H1 (cell line): ENCODE results near the gene PLA2G15. TPM values are rescaled to one million over a fixed set of nuclear protein-coding genes. Genes with fewer than 3 reads are reported as not detected.

ENCODE experiments used
- EP300 ChIP-seq, 2 experiments: IDR thresholded peaks; 1 replicate in 1 of 2; 2 replicates in 1 of 2; pipeline ENCODE4 v1.6.1; 2011 to 2012; ENCODE audit warnings: low read depth in 2 of 2, low read length in 2 of 2, mild to moderate bottlenecking in 2 of 2, borderline replicate concordance in 1 of 2, inconsistent platforms in 1 of 2, moderate library complexity in 1 of 2
- GABPA ChIP-seq: IDR thresholded peaks from 2 replicates; pipeline ENCODE4 v1.6.1; 2011; ENCODE audit warnings: mild to moderate bottlenecking, low read length, moderate library complexity, borderline replicate concordance; ENCODE audit not compliant: insufficient read depth
- HDAC6 ChIP-seq: IDR thresholded peaks from one replicate; pipeline ENCODE4 v1.7.1; 2012; ENCODE audit warnings: low read depth, mild to moderate bottlenecking, inconsistent platforms, low read length, moderate library complexity
- KDM5A ChIP-seq: fragments of 200-600 bp; IDR thresholded peaks from 2 replicates; pipeline ENCODE4 v1.7.1; 2012; ENCODE audit warnings: mild to moderate bottlenecking, low read length, inconsistent platforms, mixed read lengths
- POLR2A ChIP-seq, 2 experiments: IDR thresholded peaks; 1 replicate in 1 of 2; 2 replicates in 1 of 2; pipeline ENCODE4 v1.6.1; 2011; ENCODE audit warnings: low read depth in 2 of 2, low read length in 2 of 2, mild to moderate bottlenecking in 2 of 2; ENCODE audit errors: control extremely low read depth in 1 of 2
- SIRT6 ChIP-seq: IDR thresholded peaks from one replicate; pipeline ENCODE4 v1.7.1; 2012; ENCODE audit warnings: low read length, inconsistent platforms
- TAF1 ChIP-seq: IDR thresholded peaks from 2 replicates; pipeline ENCODE4 v1.6.1; 2011; ENCODE audit warnings: mild to moderate bottlenecking, low read depth, low read length
- polyA plus RNA-seq, 7 experiments: library from polyadenylated mRNA; depleted of rRNA in 3 of 7; stranded (reverse) in 5 of 7; unstranded in 2 of 7; fragments of >200 nt in 5 of 7; fragments of 200-250 nt in 2 of 7; gene quantifications; 1 replicate in 5 of 7; 2 replicates in 1 of 7; 4 replicates in 1 of 7; pipeline versions ENCODE4 v1.2.1 to v1.2.3, GENCODE V29; 2011 to 2013; ENCODE audit warnings: missing spikeins in 2 of 7, mixed read lengths in 2 of 7
- total RNA-seq: library from RNA; stranded (reverse); fragmentation: NEBNext Ultra II Directional; extraction: Animal tissue kit (Norgen Biotek cat#: 25700); gene quantifications from 2 replicates; pipeline ENCODE4 v1.2.1, GENCODE V29; 2021
- TF ChIP-seq, protein P1 (sequence below): fragments of 300-600 bp; sonication (generic); IDR thresholded peaks from 2 replicates; pipeline ENCODE4 v1.7.1; 2012; ENCODE audit warnings: low read length, moderate library complexity, mild to moderate bottlenecking, inconsistent platforms; ENCODE audit not compliant: insufficient replicate concordance

Gene PLA2G15
- total and polyA plus RNA-seq, 2 of the 8 experiments (the other 6 are each of a cell fraction or from before 2014, with no cell fraction given), result 11.2 to 12.0 TPM

DNA sequence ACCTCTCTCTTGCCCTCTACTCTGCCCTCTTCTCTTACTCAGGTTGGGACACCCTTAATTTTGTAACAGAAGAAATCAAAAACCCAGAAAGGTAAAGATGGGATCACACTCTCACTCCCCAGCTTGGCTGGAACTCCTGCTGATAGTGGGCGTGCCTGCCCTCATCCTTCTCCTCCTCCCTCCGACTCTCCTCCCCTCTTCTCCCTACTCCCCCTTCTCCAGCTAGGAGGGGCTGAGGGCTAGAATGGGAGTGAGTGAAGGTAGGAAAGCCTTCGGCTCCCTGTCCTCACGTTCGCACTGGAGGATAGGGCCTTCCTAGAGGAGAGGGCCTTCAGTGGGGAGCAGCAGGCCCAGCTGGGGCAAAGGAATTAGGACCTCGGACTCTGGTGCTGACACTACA lies 45.3 kb downstream of the PLA2G15 start (continued):
- TF ChIP-seq, protein P1, sequence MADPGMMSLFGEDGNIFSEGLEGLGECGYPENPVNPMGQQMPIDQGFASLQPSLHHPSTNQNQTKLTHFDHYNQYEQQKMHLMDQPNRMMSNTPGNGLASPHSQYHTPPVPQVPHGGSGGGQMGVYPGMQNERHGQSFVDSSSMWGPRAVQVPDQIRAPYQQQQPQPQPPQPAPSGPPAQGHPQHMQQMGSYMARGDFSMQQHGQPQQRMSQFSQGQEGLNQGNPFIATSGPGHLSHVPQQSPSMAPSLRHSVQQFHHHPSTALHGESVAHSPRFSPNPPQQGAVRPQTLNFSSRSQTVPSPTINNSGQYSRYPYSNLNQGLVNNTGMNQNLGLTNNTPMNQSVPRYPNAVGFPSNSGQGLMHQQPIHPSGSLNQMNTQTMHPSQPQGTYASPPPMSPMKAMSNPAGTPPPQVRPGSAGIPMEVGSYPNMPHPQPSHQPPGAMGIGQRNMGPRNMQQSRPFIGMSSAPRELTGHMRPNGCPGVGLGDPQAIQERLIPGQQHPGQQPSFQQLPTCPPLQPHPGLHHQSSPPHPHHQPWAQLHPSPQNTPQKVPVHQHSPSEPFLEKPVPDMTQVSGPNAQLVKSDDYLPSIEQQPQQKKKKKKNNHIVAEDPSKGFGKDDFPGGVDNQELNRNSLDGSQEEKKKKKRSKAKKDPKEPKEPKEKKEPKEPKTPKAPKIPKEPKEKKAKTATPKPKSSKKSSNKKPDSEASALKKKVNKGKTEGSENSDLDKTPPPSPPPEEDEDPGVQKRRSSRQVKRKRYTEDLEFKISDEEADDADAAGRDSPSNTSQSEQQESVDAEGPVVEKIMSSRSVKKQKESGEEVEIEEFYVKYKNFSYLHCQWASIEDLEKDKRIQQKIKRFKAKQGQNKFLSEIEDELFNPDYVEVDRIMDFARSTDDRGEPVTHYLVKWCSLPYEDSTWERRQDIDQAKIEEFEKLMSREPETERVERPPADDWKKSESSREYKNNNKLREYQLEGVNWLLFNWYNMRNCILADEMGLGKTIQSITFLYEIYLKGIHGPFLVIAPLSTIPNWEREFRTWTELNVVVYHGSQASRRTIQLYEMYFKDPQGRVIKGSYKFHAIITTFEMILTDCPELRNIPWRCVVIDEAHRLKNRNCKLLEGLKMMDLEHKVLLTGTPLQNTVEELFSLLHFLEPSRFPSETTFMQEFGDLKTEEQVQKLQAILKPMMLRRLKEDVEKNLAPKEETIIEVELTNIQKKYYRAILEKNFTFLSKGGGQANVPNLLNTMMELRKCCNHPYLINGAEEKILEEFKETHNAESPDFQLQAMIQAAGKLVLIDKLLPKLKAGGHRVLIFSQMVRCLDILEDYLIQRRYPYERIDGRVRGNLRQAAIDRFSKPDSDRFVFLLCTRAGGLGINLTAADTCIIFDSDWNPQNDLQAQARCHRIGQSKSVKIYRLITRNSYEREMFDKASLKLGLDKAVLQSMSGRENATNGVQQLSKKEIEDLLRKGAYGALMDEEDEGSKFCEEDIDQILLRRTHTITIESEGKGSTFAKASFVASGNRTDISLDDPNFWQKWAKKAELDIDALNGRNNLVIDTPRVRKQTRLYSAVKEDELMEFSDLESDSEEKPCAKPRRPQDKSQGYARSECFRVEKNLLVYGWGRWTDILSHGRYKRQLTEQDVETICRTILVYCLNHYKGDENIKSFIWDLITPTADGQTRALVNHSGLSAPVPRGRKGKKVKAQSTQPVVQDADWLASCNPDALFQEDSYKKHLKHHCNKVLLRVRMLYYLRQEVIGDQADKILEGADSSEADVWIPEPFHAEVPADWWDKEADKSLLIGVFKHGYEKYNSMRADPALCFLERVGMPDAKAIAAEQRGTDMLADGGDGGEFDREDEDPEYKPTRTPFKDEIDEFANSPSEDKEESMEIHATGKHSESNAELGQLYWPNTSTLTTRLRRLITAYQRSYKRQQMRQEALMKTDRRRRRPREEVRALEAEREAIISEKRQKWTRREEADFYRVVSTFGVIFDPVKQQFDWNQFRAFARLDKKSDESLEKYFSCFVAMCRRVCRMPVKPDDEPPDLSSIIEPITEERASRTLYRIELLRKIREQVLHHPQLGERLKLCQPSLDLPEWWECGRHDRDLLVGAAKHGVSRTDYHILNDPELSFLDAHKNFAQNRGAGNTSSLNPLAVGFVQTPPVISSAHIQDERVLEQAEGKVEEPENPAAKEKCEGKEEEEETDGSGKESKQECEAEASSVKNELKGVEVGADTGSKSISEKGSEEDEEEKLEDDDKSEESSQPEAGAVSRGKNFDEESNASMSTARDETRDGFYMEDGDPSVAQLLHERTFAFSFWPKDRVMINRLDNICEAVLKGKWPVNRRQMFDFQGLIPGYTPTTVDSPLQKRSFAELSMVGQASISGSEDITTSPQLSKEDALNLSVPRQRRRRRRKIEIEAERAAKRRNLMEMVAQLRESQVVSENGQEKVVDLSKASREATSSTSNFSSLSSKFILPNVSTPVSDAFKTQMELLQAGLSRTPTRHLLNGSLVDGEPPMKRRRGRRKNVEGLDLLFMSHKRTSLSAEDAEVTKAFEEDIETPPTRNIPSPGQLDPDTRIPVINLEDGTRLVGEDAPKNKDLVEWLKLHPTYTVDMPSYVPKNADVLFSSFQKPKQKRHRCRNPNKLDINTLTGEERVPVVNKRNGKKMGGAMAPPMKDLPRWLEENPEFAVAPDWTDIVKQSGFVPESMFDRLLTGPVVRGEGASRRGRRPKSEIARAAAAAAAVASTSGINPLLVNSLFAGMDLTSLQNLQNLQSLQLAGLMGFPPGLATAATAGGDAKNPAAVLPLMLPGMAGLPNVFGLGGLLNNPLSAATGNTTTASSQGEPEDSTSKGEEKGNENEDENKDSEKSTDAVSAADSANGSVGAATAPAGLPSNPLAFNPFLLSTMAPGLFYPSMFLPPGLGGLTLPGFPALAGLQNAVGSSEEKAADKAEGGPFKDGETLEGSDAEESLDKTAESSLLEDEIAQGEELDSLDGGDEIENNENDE, result no peak
- no peak for TF ChIP-seq EP300 (IDR thresholded peaks at IDR 0.05; ENCODE audit: borderline replicate concordance in 1 of 2, low read depth in 2 of 2, low read length in 2 of 2)
- no peak for TF ChIP-seq SIRT6
- TF ChIP-seq HDAC6, result no peak
- no peak for TF ChIP-seq KDM5A
- TF ChIP-seq TAF1, result no peak
- TF ChIP-seq GABPA, result no peak
- no peak for TF ChIP-seq POLR2A (IDR thresholded peaks at IDR 0.05; ENCODE audit: control extremely low read depth in 1 of 2, low read depth in 2 of 2, low read length in 2 of 2)
